Lower leg skin (tissue), 3 donors: ENCODE results near the gene CCSER1.

ENCODE experiments used
- POLR2A ChIP-seq, 2 donors: fragments of 450-650 bp; IDR thresholded peaks; one replicate each; pipeline ENCODE4 v1.6.1; 2016 to 2017; ENCODE audit warnings: antibody characterized with exemption in 2 of 2, mild to moderate bottlenecking in 1 of 2, moderate library complexity in 1 of 2
- TF ChIP-seq, protein P1 (sequence below), 3 donors: fragments of 450-650 bp; IDR thresholded peaks; one replicate each; pipeline ENCODE4 v1.5.1; 2016; ENCODE audit warnings: antibody characterized with exemption in 3 of 3, mild to moderate bottlenecking in 3 of 3, moderate library complexity in 2 of 3

GRCh38 chr4:90220459-90220858, 93.3 kb downstream of the CCSER1 start:
- TF ChIP-seq, protein P1, sequence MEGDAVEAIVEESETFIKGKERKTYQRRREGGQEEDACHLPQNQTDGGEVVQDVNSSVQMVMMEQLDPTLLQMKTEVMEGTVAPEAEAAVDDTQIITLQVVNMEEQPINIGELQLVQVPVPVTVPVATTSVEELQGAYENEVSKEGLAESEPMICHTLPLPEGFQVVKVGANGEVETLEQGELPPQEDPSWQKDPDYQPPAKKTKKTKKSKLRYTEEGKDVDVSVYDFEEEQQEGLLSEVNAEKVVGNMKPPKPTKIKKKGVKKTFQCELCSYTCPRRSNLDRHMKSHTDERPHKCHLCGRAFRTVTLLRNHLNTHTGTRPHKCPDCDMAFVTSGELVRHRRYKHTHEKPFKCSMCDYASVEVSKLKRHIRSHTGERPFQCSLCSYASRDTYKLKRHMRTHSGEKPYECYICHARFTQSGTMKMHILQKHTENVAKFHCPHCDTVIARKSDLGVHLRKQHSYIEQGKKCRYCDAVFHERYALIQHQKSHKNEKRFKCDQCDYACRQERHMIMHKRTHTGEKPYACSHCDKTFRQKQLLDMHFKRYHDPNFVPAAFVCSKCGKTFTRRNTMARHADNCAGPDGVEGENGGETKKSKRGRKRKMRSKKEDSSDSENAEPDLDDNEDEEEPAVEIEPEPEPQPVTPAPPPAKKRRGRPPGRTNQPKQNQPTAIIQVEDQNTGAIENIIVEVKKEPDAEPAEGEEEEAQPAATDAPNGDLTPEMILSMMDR (IDR thresholded peaks at IDR 0.05), result no peak
- TF ChIP-seq POLR2A (IDR thresholded peaks at IDR 0.05), result no peak
